ENCODE measurements around the gene PLCL1. TPM values are rescaled to one million over a fixed set of nuclear protein-coding genes. Genes with fewer than 3 reads are reported as not detected.

The PLCL1 gene
- total RNA-seq, 1 experiment from 2014 or later = 1.6 TPM

DNA sequence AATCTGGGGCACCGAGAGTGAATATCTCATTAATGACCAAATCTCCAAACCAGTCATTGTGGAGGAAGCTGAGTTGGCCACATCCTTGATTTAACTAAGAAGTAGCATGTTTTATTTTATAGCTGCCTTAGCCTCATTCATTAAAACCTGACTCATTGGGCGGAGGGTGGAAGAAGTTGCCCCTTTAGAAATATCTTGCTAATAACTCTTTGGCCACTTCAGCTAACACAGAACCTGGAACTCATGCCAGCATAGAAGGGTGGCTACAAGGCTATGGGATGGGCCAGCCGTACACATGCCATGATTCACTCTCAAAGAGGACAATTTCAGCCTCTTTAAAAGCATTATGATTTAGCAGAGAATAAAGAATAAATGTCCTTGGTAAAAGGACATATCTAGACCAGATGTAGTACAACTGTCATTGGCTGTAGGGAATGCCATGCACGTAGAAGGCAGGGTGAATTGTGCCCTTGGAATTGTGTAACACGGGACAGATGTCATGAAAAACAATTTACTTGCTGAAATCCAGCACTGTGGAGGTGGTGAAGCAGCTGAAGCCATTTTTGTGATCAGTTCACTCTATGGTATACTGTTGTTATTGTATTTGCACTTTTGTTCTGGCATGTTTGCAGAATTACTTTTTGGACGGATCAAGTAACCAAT, 330.0 kb downstream of the PLCL1 start:
- Mint-ChIP-seq H3K4me3 (ENCODE audit: unreplicated experiment) (no peak overlapping the region), H3K36me3 (ENCODE audit: insufficient read depth, unreplicated experiment) (no peaks in the 10 kb centered on the region), H3K27ac (ENCODE audit: unreplicated experiment) (no peak overlapping the region), H3K27me3 (ENCODE audit: insufficient read depth, unreplicated experiment) (peaks cover 10% of the 10 kb centered on the region), H3K9me3 (ENCODE audit: unreplicated experiment) (no peaks in the 10 kb centered on the region), H3K4me1 (ENCODE audit: low read depth, unreplicated experiment) (no peaks in the 10 kb centered on the region)
- H3K4me1 ChIP-seq = no peaks in the 10 kb centered on the region
- intact Hi-C loops (cut with micrococcal nuclease; ENCODE audit: unreplicated experiment) = no loop called here
- ChIA-PET POLR2A (no interaction called here), CTCF (no interaction called here)
- no peaks in the 10 kb centered on the region for H3K9me3 ChIP-seq
- no peaks in the 10 kb centered on the region for H3K27me3 ChIP-seq (replicated peaks; ENCODE audit: control insufficient read depth, insufficient read depth, low read length)
- H3K4me3 ChIP-seq (ENCODE audit: low read depth, low read length) = no peak overlapping the region
- no TSS peak for BruUV-seq (replicated peaks)
- DNase-seq = no peak
- no peaks in the 10 kb centered on the region for H3K36me3 ChIP-seq (ENCODE audit: control insufficient read depth, insufficient read depth, low read length)
- TF ChIP-seq, protein P1, sequence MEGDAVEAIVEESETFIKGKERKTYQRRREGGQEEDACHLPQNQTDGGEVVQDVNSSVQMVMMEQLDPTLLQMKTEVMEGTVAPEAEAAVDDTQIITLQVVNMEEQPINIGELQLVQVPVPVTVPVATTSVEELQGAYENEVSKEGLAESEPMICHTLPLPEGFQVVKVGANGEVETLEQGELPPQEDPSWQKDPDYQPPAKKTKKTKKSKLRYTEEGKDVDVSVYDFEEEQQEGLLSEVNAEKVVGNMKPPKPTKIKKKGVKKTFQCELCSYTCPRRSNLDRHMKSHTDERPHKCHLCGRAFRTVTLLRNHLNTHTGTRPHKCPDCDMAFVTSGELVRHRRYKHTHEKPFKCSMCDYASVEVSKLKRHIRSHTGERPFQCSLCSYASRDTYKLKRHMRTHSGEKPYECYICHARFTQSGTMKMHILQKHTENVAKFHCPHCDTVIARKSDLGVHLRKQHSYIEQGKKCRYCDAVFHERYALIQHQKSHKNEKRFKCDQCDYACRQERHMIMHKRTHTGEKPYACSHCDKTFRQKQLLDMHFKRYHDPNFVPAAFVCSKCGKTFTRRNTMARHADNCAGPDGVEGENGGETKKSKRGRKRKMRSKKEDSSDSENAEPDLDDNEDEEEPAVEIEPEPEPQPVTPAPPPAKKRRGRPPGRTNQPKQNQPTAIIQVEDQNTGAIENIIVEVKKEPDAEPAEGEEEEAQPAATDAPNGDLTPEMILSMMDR (IDR thresholded peaks at IDR 0.05; ENCODE audit: insufficient read depth in 1 of 2, low read depth in 1 of 2, low read length in 1 of 2, severe bottlenecking in 1 of 2, unreplicated experiment in 1 of 2) = no peak

- DNase-seq = no peak
- H3K36me3 ChIP-seq (ENCODE audit: control insufficient read depth, insufficient read depth, low read length) = no peaks in the 10 kb centered on the region
- ChIA-PET CTCF (no interaction called here), POLR2A (no interaction called here)
- H3K4me3 Mint-ChIP-seq (ENCODE audit: unreplicated experiment) = no peak overlapping the region
- H3K27ac Mint-ChIP-seq (ENCODE audit: unreplicated experiment) = no peak overlapping the region
- H3K4me3 ChIP-seq (ENCODE audit: low read depth, low read length) = no peak overlapping the region
- TF ChIP-seq, protein P1 (IDR thresholded peaks at IDR 0.05; ENCODE audit: insufficient read depth in 1 of 2, low read depth in 1 of 2, low read length in 1 of 2, severe bottlenecking in 1 of 2, unreplicated experiment in 1 of 2) = no peak
- peaks cover 7% of the 10 kb centered on the region for H3K27me3 Mint-ChIP-seq (ENCODE audit: insufficient read depth, unreplicated experiment)
- H3K4me1 Mint-ChIP-seq (ENCODE audit: low read depth, unreplicated experiment) = no peaks in the 10 kb centered on the region
- no peaks in the 10 kb centered on the region for H3K27me3 ChIP-seq (replicated peaks; ENCODE audit: control insufficient read depth, insufficient read depth, low read length)
- no TSS peak for BruUV-seq (replicated peaks)
- intact Hi-C loops (cut with micrococcal nuclease; ENCODE audit: unreplicated experiment) = no loop called here
- H3K36me3 Mint-ChIP-seq (ENCODE audit: insufficient read depth, unreplicated experiment) = no peaks in the 10 kb centered on the region
- no peaks in the 10 kb centered on the region for H3K4me1 ChIP-seq
- H3K9me3 ChIP-seq = no peaks in the 10 kb centered on the region
- no peaks in the 10 kb centered on the region for H3K9me3 Mint-ChIP-seq (ENCODE audit: unreplicated experiment)
These were observed 331.1 kb downstream of the PLCL1 start for GRCh38 chr2:198135481-198135934.

GRCh38 chr2:198136142-198136541, 331.7 kb downstream of the PLCL1 start:
- intact Hi-C loops (cut with micrococcal nuclease; ENCODE audit: unreplicated experiment) = no loop called here
- H3K9me3 ChIP-seq = no peaks in the 10 kb centered on the region
- no TSS peak for BruUV-seq (replicated peaks)
- H3K27me3 ChIP-seq (replicated peaks; ENCODE audit: control insufficient read depth, insufficient read depth, low read length) = no peaks in the 10 kb centered on the region
- Mint-ChIP-seq H3K27ac (ENCODE audit: unreplicated experiment) (no peak overlapping the region), H3K27me3 (ENCODE audit: insufficient read depth, unreplicated experiment) (peaks cover under 1% of the 10 kb centered on the region), H3K4me3 (ENCODE audit: unreplicated experiment) (no peak overlapping the region), H3K36me3 (ENCODE audit: insufficient read depth, unreplicated experiment) (no peaks in the 10 kb centered on the region), H3K9me3 (ENCODE audit: unreplicated experiment) (no peaks in the 10 kb centered on the region), H3K4me1 (ENCODE audit: low read depth, unreplicated experiment) (no peaks in the 10 kb centered on the region)
- no peak overlapping the region for H3K4me3 ChIP-seq (ENCODE audit: low read depth, low read length)
- POLR2A ChIA-PET = no interaction called here
- no peak for DNase-seq
- TF ChIP-seq, protein P1 (IDR thresholded peaks at IDR 0.05; ENCODE audit: insufficient read depth in 1 of 2, low read depth in 1 of 2, low read length in 1 of 2, severe bottlenecking in 1 of 2, unreplicated experiment in 1 of 2) = no peak
- H3K4me1 ChIP-seq = no peaks in the 10 kb centered on the region
- CTCF ChIA-PET = no interaction called here
- H3K36me3 ChIP-seq (ENCODE audit: control insufficient read depth, insufficient read depth, low read length) = no peaks in the 10 kb centered on the region
